HEK293T (cell line): ENCODE results near the gene NPHP1.

Experiments used
- CTBP1 ChIP-seq: fragments of 450-650 bp; IDR thresholded peaks from 2 replicates; pipeline ENCODE4 v1.6.1; 2016; ENCODE audit warnings: borderline replicate concordance
- FOXA1 ChIP-seq: fragments of 450-650 bp; IDR thresholded peaks from 2 replicates; pipeline ENCODE4 v1.6.1; 2016; ENCODE audit warnings: mild to moderate bottlenecking
- FOXM1 ChIP-seq: fragments of 450-650 bp; IDR thresholded peaks from 2 replicates; pipeline ENCODE4 v1.6.1; 2017; ENCODE audit warnings: mild to moderate bottlenecking, borderline replicate concordance

GRCh38 chr2:110101280-110101844, 103.5 kb downstream of the NPHP1 start:
- TF ChIP-seq FOXA1 (no peak), CTBP1 (no peak), FOXM1 (no peak)
